Fibroblast of skin of abdomen (primary cell): ENCODE results near the gene UQCRC2.
"Not testable (repeated sequence)": the region's sequence is repeated elsewhere in the genome, so short reads cannot be mapped to it uniquely, and the experiment has no call there.

Source experiments
- DNase-seq: peaks from one replicate; pipeline ENCODE4 v3.0.0-alpha.2; 2013

UQCRC2 gene

DNA sequence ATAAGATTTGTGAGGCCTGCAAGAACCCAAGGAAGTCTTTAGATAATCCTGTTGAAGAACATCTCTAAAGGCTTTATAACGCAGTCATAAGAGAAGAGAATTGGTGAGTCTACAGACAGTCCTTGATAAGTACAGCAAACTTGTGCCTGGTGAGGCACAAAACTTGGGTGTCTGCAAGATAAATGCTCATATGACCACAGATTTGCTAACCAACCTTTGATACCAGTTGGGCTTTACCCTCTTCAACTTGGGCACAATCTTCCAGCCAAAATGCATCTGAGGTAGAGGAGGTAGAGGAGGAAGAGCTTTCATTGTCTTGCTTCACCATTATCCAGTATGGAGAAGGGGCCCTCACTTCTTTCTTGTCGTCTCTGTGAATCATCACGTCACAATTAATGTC lies 30.9 kb downstream of the UQCRC2 start:
- no peak for DNase-seq

GRCh38 chr16:21985524-21985923 lies 32.4 kb downstream of the UQCRC2 start:
- DNase-seq, result no peak

- no peak for DNase-seq
Observed at GRCh38 chr16:21986692-21987246, 33.6 kb downstream of the UQCRC2 start.

GRCh38 chr16:21987498-21987897 lies 34.3 kb downstream of the UQCRC2 start:
- DNase-seq, result no peak

GRCh38 chr16:21989133-21989532 lies 36.0 kb downstream of the UQCRC2 start:
- DNase-seq, result peak; percentile 51

GRCh38 chr16:21989751-21990150 lies 36.6 kb downstream of the UQCRC2 start:
- DNase-seq, result no peak

GRCh38 chr16:21990381-21990944 lies 37.3 kb downstream of the UQCRC2 start:
- no peak for DNase-seq

DNA sequence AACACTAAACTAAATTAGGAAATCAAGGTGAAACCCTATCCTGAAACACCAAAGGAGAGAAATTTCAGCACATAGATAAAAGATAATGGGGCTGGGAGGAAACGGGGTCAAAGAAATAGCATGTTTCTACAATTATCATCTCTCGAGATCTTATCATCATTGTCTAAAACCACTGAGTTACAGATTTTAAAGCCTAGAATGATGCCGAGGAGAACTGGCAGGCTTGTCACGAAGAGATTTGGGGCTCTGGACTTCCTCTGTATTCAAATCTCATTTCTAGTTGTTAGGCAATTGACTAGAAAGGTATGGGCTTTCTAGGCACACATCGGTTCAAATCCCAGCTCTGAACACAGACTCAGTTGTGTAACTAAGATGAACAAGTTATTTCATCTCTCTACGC lies 38.5 kb downstream of the UQCRC2 start:
- no peak for DNase-seq

GRCh38 chr16:21994856-21995465 lies 41.8 kb downstream of the UQCRC2 start:
- DNase-seq, result no peak

GRCh38 chr16:21996923-21997696 lies 43.9 kb downstream of the UQCRC2 start:
- DNase-seq, result no peak

DNA sequence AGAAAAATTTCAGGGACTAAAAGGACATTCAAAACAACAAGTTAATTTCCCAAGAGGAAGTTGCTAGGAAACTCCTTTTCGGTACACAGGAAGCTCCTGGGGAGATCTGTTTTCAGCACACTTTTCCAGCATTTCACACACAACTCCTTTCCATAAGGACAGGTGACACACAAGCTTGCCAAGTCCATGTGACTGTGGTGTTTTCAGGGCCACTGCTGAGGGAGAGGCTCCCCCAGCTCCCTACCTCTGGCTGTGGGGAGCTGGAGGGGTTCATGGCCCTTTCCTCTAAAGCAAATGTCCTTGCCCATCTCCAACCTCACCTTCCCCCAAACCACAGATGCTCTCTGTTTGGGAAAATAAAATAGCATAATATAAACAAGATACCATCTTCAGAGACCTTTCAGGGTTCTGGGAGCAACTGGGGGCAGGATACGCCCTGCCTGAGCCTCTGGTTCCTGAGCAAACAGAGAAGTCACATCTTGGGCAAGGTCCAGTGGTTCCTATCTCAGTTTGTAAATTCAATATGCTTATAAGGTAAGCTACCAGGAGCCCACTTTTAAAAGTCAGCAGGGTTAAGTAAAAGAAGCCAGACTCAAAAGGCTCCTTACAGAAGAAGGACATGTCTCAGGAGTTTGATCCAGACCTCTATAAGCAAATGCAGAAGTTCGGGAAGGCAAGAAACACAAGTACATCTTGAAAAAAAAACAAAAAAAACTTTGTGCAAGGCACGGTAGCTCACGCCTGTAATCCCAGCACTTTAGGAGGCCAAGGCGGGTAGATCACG lies 44.7 kb downstream of the UQCRC2 start:
- DNase-seq, result no peak

DNA sequence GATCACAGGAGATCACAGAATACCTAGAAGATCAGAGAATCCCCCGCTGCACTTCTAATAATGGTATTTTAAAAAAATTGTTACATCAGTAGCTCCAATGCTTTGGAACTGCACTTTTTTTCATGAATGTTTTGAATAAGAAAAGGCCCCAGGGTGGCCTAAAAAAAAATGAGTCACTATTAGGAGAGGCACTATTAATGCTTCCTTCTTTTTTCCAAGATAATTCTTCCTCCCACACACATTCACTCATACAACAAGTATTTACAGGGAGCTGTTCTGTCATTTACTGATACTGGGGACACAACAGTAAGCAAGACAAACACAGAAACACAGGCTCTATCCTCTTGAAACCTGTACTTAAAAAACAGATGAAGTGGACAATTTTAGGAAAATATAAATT lies 48.4 kb downstream of the UQCRC2 start:
- DNase-seq, result peak; percentile 29

DNA sequence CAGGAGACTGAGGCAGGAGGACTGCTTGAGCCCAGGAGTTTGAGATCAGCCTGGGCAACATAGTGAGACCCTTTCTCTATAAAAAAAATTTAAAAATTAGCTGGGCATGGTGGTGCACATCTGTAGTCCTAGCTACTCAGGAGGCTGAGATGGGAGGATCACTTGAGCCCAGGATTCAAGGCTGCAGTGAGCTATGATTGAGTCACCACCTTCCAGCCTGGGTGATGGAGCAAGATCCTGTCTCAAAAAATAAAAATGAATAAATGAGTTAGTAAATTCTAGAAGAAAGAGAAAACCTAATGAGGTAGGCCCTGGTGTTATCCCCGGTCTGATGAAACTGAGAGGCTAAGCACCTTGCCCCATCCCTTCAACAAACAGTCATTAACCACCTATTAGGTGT lies 48.9 kb downstream of the UQCRC2 start:
- DNase-seq, result not testable (repeated sequence)

DNA sequence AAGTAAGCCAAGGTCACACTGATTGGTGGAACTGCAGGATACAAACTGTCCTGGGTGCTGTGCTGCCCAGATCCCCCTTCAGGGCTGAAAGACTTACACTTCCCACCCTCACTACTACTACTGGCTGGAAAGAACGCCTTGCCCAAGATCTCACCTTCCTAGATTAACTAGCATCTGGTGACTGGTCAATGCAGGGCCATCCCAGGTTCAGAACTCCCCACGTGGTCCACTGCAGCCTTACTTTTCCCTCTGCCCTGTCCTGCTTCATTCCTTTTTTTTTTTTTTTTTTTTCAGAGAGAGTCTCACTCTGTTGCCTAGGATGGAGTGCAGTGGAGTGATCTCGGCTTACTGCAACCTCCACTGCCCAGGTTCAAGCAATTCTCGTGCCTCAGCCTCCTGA lies 50.0 kb downstream of the UQCRC2 start:
- no peak for DNase-seq

DNA sequence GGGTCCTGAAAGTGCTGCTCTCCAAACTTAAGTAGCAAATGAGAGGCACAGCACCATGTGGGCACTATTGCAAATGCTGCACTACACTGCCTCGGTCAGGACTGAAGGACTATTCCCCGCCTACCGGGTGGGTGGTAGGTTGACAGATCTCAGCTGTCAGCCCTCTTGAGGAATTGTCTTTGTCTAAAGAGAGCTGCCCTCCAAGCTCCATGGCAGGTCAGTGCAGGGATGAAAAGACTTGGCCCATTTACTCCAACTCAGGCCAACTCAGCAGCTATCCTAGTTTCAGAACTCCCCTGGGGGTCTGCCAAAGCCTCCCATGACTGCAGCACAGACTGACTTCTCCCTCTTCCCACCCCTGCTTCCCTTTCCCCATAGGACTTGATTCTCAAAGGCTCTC lies 51.2 kb downstream of the UQCRC2 start:
- no peak for DNase-seq

DNA sequence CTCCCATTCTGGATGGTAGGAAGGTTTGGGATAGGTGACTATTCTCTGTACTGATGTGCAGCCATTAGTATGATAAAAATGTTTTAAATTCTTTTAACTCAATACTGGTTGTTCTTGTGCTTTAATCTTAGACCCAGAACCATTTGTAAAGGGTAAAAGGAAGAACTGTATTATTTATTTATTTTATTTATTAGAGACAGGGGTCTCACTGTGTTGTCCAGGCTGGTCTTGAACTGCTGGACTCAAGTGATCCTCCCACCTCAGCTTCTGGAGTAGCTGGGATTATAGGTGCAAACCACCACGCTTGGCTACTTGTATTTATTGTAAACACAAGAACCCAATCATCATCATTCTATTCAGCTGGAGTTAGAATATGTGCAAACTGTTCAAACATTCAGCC lies 52.6 kb downstream of the UQCRC2 start:
- DNase-seq, result no peak

- no peak for DNase-seq
Observed at GRCh38 chr16:22006636-22007035, 53.5 kb downstream of the UQCRC2 start.

DNA sequence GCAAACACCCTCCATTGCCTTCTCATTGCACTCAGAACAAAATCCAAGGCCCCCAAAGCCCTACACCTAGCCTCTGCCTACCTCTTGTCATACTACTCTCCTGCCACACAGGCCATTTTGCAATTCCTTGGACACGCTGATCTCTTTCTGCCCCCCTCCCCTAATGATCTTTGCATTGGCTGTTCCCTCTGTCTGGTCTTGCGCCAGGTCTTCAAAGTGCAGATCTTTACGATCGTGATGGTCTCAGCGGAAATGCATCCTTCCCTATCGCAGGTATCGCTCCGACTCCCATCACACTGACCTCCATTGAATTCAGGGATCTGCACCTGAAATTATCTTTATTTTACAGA lies 54.0 kb downstream of the UQCRC2 start:
- DNase-seq, result no peak

DNA sequence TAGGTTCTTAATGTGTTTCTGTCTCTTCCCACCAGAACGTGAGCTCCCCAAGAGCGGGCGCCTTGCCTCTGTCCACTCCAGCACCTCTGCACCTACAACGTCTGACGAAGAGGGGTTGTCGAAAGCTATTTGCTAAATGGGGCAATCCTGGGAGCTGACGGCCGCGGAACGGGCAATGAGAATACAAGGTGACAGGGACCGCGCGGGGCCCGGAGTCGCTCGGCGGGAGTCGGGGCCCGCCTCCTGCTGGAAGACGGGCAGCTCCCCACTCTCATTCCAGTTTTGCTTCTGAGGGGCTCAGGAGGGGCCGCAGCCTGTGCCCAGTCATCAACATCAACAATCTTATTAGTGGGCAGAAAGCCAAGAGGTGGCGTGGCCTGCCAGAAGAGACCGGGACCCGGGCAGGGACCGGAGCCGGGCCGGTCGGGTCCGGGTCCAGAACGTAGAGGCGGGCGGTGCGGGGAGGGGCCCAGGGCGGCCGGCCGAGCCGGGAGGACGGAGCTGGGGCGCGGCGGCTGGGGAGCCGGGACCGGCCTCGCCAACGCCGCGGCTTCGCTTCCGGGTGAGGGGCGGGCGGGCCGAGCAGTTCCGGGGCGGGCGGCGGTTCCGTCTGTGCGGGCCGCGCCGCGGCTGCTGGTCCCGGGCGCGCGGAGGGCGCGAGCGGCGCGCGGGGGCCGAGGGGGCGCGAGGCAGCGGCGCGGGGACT lies 54.5 kb downstream of the UQCRC2 start, which contains the start of gene MOSMO:
Gene MOSMO (plus strand): TSS at position 603 of the 706 bp plus-strand sequence. CDS start 191 bp downstream, outside the sequence.
- DNase-seq, result peak; percentile 60

DNA sequence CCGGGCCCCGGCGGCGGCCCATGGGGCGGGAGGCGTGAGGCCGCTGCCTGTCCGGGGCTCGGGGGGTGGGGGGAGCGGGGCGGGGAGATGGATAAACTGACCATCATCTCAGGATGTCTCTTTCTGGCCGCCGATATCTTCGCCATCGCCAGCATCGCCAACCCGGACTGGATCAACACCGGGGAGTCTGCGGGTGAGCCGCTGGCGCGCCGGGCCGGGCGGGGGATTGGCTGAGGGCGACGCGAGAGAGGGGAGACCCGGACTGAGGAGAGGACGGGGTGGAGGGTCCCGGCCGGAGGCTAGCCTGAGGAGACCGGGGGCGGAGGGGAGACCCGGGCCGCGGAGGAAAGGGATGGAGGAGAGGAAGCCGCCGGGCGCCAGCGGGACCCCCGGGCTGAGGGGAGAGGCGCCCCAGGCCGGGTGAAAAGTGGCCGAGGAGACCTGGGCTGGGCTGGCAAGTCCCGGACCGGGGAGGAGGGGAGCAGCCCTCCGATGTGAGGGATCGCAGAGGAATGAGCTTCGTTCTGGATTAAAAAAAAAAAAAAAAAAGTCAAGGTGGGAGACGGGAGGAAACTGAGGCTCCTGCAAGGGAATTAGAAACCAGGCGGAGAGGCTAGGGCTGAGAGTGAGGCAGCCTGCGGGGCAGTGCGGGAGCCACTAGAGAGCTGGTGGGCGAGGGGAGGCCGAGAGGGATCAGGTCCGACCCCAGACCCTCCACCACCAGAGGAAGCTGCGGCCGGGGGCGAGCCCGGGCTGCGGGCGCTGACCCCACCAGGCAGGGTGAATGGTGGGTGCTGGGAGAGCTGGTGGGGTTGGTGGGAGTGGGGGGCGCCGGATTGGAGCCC lies 55.3 kb downstream of the UQCRC2 start:
- no peak for DNase-seq

DNA sequence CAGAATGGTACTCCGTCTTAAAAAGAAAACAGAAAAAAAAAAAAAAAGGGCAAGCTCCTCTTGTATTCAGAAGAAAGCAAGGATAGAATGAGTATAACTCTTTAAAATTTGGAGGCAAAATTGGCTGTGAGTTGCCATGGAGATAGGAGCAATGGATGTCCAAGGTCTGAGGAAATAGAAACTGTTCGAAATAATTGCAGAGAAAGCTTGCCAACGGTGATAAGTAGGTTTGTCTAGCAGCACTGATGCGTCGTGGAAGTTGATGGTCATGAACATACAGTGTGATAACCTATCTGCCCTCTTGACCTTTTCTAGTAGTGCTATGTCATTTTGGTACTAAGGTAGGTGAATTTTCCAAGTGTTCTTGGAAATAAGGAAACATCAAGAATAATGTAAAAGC lies 57.7 kb downstream of the UQCRC2 start:
- no peak for DNase-seq
